ENCODE results near the gene TCP1.

The TCP1 gene

DNA sequence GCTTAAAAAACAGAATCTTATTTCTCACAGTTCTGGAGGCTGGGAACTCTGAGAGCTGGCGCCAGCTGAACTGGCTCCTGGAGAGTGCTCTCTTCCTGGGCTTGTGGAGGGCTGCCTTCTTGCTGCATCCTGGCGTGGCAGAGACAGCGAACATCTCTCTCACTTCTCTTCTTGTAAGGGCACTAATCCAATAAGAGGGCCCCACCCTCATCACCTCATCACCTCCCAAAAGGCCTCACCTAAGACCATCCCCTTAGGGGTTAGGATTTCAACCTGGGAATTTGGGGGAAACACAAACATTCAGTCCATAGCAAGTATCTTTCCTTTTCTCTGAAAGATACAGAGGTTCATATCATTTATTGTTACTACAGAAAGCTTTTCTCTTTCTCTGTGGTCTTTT, 34.6 kb upstream of the TCP1 start:
- Histone ChIP-seq H3K36me3 (ENCODE audit: low read depth) (no peaks in the 10 kb centered on the region), H3K4me3 (ENCODE audit: severe bottlenecking) (no peak overlapping the region), H3K27ac (ENCODE audit: poor library complexity, severe bottlenecking) (no peak overlapping the region), H3K27me3 (ENCODE audit: insufficient read depth, poor library complexity, severe bottlenecking) (no peaks in the 10 kb centered on the region), H3K9me3 (ENCODE audit: severe bottlenecking) (no peaks in the 10 kb centered on the region), H3K4me1 (ENCODE audit: insufficient read depth, poor library complexity, severe bottlenecking) (no peaks in the 10 kb centered on the region)
- DNase-seq (ENCODE audit: low spot score): no peak
- TF ChIP-seq, protein P1, sequence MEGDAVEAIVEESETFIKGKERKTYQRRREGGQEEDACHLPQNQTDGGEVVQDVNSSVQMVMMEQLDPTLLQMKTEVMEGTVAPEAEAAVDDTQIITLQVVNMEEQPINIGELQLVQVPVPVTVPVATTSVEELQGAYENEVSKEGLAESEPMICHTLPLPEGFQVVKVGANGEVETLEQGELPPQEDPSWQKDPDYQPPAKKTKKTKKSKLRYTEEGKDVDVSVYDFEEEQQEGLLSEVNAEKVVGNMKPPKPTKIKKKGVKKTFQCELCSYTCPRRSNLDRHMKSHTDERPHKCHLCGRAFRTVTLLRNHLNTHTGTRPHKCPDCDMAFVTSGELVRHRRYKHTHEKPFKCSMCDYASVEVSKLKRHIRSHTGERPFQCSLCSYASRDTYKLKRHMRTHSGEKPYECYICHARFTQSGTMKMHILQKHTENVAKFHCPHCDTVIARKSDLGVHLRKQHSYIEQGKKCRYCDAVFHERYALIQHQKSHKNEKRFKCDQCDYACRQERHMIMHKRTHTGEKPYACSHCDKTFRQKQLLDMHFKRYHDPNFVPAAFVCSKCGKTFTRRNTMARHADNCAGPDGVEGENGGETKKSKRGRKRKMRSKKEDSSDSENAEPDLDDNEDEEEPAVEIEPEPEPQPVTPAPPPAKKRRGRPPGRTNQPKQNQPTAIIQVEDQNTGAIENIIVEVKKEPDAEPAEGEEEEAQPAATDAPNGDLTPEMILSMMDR (IDR thresholded peaks at IDR 0.05; ENCODE audit: poor library complexity, severe bottlenecking): no peak
- no peak for ATAC-seq (ENCODE audit: low read depth)

DNA sequence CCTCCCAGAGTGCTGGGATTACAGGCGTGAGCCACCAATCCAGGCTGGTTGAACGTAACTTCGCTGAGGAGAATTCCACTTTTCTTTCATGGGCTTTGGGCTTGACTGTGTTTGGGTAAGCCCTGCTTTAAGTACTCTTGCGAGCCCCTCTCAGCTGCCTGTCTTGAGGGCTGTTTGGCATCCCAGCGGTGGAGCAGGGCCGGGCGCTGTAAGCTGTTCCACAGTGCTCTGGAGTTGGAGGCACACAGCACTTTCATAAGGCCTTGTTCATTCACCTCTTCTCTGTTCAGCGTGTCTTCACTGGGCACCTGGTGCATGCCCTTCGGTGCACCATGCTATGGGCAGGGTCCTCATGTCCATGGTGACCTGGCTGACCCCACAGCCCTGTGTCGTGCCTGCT, 32.3 kb upstream of the TCP1 start:
- no peak for DNase-seq (ENCODE audit: low spot score)
- no peaks in the 10 kb centered on the region for H3K9me3 ChIP-seq (ENCODE audit: severe bottlenecking)
- H3K4me1 ChIP-seq (ENCODE audit: insufficient read depth, poor library complexity, severe bottlenecking): no peaks in the 10 kb centered on the region
- no peak for ATAC-seq (ENCODE audit: low read depth)
- H3K4me3 ChIP-seq (ENCODE audit: severe bottlenecking): no peak overlapping the region
- H3K27ac ChIP-seq (ENCODE audit: poor library complexity, severe bottlenecking): no peak overlapping the region
- no peaks in the 10 kb centered on the region for H3K36me3 ChIP-seq (ENCODE audit: low read depth)
- no peaks in the 10 kb centered on the region for H3K27me3 ChIP-seq (ENCODE audit: insufficient read depth, poor library complexity, severe bottlenecking)
- TF ChIP-seq, protein P1 (IDR thresholded peaks at IDR 0.05; ENCODE audit: poor library complexity, severe bottlenecking): no peak

DNA sequence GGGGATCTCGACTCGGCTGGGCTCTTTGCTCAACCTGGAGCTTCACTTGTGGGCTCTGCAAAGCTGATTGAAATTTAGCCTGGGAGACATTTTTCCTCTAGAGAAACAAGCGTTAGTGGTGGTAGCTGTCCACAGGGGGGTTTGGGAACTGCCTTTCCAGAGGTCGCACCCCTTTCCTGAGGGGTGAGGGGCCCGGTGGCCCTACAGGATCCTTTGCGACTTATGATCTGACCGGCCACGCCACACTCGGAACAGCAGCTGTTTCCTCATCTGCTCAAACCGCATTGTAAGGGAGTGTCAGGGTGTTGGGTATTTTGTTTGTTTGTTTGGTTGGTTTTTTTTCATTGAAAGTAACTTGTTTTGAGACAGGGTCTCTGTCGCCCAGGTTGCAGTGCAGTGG, 31.7 kb upstream of the TCP1 start:
- Histone ChIP-seq H3K27ac (ENCODE audit: poor library complexity, severe bottlenecking) (no peak overlapping the region), H3K4me1 (ENCODE audit: insufficient read depth, poor library complexity, severe bottlenecking) (no peaks in the 10 kb centered on the region), H3K9me3 (ENCODE audit: severe bottlenecking) (no peaks in the 10 kb centered on the region), H3K27me3 (ENCODE audit: insufficient read depth, poor library complexity, severe bottlenecking) (no peaks in the 10 kb centered on the region), H3K4me3 (ENCODE audit: severe bottlenecking) (no peak overlapping the region), H3K36me3 (ENCODE audit: low read depth) (no peaks in the 10 kb centered on the region)
- TF ChIP-seq, protein P1 (IDR thresholded peaks at IDR 0.05; ENCODE audit: poor library complexity, severe bottlenecking): no peak
- DNase-seq (ENCODE audit: low spot score): no peak
- no peak for ATAC-seq (ENCODE audit: low read depth)

DNA sequence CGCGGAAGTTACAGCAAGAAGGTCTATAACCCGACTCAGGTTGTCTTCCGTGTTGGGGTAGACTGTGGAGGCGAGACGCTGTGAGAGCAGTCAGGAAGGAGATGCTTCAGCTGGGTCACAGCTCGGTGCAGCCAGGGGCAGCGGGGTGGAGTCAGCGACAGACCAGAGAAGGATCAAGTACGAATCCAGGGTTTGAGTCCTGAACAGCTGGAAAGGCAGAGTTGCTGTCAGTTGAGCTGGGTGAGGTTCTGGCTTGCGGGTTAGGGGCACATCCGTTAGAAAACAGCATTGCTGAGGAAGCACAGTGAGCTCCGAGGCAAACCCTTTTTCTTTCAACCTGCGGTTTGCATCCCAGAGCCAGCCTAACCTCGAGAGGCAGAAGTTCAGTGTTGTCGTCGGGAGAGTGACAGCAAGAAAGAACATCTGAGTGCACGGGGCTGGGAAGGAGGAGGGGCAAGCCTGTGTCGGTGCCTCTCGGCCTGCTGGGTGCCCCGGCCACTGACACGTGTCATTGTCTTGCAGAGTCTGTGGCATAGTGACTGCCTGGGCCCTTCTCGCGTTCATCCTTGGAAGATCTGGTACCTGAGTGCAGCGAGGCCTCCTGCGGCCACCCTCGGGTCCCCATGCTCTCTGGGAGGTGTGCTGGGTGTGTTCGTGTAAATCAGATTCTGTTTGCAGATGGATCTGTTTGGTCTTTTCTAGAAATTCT, 30.7 kb upstream of the TCP1 start:
- Histone ChIP-seq H3K36me3 (ENCODE audit: low read depth) (no peaks in the 10 kb centered on the region), H3K27me3 (ENCODE audit: insufficient read depth, poor library complexity, severe bottlenecking) (no peaks in the 10 kb centered on the region), H3K4me1 (ENCODE audit: insufficient read depth, poor library complexity, severe bottlenecking) (no peaks in the 10 kb centered on the region), H3K4me3 (ENCODE audit: severe bottlenecking) (no peak overlapping the region), H3K27ac (ENCODE audit: poor library complexity, severe bottlenecking) (no peak overlapping the region), H3K9me3 (ENCODE audit: severe bottlenecking) (no peaks in the 10 kb centered on the region)
- DNase-seq (ENCODE audit: low spot score) (no peak), ATAC-seq (ENCODE audit: low read depth) (no peak)
- TF ChIP-seq, protein P1 (IDR thresholded peaks at IDR 0.05; ENCODE audit: poor library complexity, severe bottlenecking): no peak

DNA sequence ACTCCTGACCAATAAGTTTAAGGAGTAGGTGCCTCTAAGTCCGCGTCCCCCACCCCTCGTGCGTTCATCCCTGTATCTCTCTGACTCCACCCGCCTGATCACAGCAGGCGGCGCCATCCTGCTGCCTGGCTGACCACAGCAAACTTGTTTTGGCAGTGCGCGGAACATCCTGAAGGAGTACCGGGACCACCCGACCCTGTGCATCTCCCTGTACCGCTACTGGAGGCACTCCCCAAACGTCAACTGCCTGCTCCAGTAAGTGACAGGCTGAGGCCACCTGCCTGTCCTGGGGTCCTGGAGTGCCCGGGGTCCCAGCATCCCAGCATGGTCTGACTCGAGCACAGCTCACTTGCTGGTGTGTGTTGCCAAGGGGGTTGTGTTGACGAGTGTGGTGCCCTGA, 29.7 kb upstream of the TCP1 start:
- H3K27me3 ChIP-seq (ENCODE audit: insufficient read depth, poor library complexity, severe bottlenecking): no peaks in the 10 kb centered on the region
- H3K4me3 ChIP-seq (ENCODE audit: severe bottlenecking): no peak overlapping the region
- ATAC-seq (ENCODE audit: low read depth) (no peak), DNase-seq (ENCODE audit: low spot score) (no peak)
- no peaks in the 10 kb centered on the region for H3K36me3 ChIP-seq (ENCODE audit: low read depth)
- no peak overlapping the region for H3K27ac ChIP-seq (ENCODE audit: poor library complexity, severe bottlenecking)
- no peaks in the 10 kb centered on the region for H3K4me1 ChIP-seq (ENCODE audit: insufficient read depth, poor library complexity, severe bottlenecking)
- TF ChIP-seq, protein P1 (IDR thresholded peaks at IDR 0.05; ENCODE audit: poor library complexity, severe bottlenecking): no peak
- no peaks in the 10 kb centered on the region for H3K9me3 ChIP-seq (ENCODE audit: severe bottlenecking)
